Measurements from ENCODE around the gene FRAT1.
A peak's percentile ranks its signal among the peaks of the same experiment; 100 is the strongest.
"Not testable (repeated sequence)": the region's sequence is repeated elsewhere in the genome, so short reads cannot be mapped to it uniquely, and the experiment has no call there.

FRAT1 gene

GRCh38 chr10:97290576-97291356 lies 28.3 kb upstream of the FRAT1 start:
- H3K4me3 ChIP-seq (ENCODE audit: insufficient read depth, low read depth, low read length, poor library complexity, severe bottlenecking); H3K4me1 ChIP-seq (ENCODE audit: control insufficient read depth, insufficient read depth, low read length, poor library complexity, severe bottlenecking); H3K9me3 ChIP-seq (ENCODE audit: control insufficient read depth, low read length); H3K27me3 ChIP-seq (replicated peaks; ENCODE audit: control insufficient read depth, insufficient read depth, low read length, poor library complexity, severe bottlenecking); DNase-seq; H3K36me3 ChIP-seq (ENCODE audit: control insufficient read depth, insufficient read depth, low read length); H3K27ac ChIP-seq (ENCODE audit: insufficient read depth, low read length, poor library complexity, severe bottlenecking): not testable (repeated sequence)

- Histone ChIP-seq H3K4me1 (ENCODE audit: control insufficient read depth, insufficient read depth, low read length, poor library complexity, severe bottlenecking) (no peaks in the 10 kb centered on the region), H3K27me3 (replicated peaks; ENCODE audit: control insufficient read depth, insufficient read depth, low read length, poor library complexity, severe bottlenecking) (no peaks in the 10 kb centered on the region), H3K36me3 (ENCODE audit: control insufficient read depth, insufficient read depth, low read length) (peaks cover 7% of the 10 kb centered on the region), H3K4me3 (ENCODE audit: insufficient read depth, low read depth, low read length, poor library complexity, severe bottlenecking) (peak overlapping the region; percentile 93), H3K9me3 (ENCODE audit: control insufficient read depth, low read length) (no peaks in the 10 kb centered on the region), H3K27ac (ENCODE audit: insufficient read depth, low read length, poor library complexity, severe bottlenecking) (peak overlapping the region; percentile 70)
- DNase-seq: no peak
Measured at GRCh38 chr10:97291357-97292096, 27.5 kb upstream of the FRAT1 start.

GRCh38 chr10:97292097-97292861 lies 26.8 kb upstream of the FRAT1 start, which contains the start of gene ARHGAP19:
ARHGAP19 (minus strand) TSS chr10:97292637; CDS start chr10:97292627, 10 bp downstream.
- Histone ChIP-seq H3K36me3 (ENCODE audit: control insufficient read depth, insufficient read depth, low read length) (peaks cover 2% of the 10 kb centered on the region), H3K27ac (ENCODE audit: insufficient read depth, low read length, poor library complexity, severe bottlenecking) (peak within 1 kb of the TSS; percentile 70), H3K4me1 (ENCODE audit: control insufficient read depth, insufficient read depth, low read length, poor library complexity, severe bottlenecking) (no peaks in the 10 kb centered on the region), H3K4me3 (ENCODE audit: insufficient read depth, low read depth, low read length, poor library complexity, severe bottlenecking) (peak within 1 kb of the TSS; percentile 93), H3K9me3 (ENCODE audit: control insufficient read depth, low read length) (no peaks in the 10 kb centered on the region), H3K27me3 (replicated peaks; ENCODE audit: control insufficient read depth, insufficient read depth, low read length, poor library complexity, severe bottlenecking) (no peaks in the 10 kb centered on the region)
- peak; percentile 84 to 92 (median 90) for DNase-seq

GRCh38 chr10:97292862-97293198 lies 26.2 kb upstream of the FRAT1 start:
- Histone ChIP-seq H3K4me1 (ENCODE audit: control insufficient read depth, insufficient read depth, low read length, poor library complexity, severe bottlenecking) (no peaks in the 10 kb centered on the region), H3K36me3 (ENCODE audit: control insufficient read depth, insufficient read depth, low read length) (no peaks in the 10 kb centered on the region), H3K27ac (ENCODE audit: insufficient read depth, low read length, poor library complexity, severe bottlenecking) (no peak overlapping the region), H3K9me3 (ENCODE audit: control insufficient read depth, low read length) (no peaks in the 10 kb centered on the region), H3K4me3 (ENCODE audit: insufficient read depth, low read depth, low read length, poor library complexity, severe bottlenecking) (no peak overlapping the region), H3K27me3 (replicated peaks; ENCODE audit: control insufficient read depth, insufficient read depth, low read length, poor library complexity, severe bottlenecking) (no peaks in the 10 kb centered on the region)
- no peak for DNase-seq

- no peak overlapping the region for H3K4me3 ChIP-seq (ENCODE audit: insufficient read depth, low read depth, low read length, poor library complexity, severe bottlenecking)
- no peak overlapping the region for H3K27ac ChIP-seq (ENCODE audit: insufficient read depth, low read length, poor library complexity, severe bottlenecking)
- H3K27me3 ChIP-seq (replicated peaks; ENCODE audit: control insufficient read depth, insufficient read depth, low read length, poor library complexity, severe bottlenecking): no peaks in the 10 kb centered on the region
- DNase-seq: no peak
- H3K36me3 ChIP-seq (ENCODE audit: control insufficient read depth, insufficient read depth, low read length): no peaks in the 10 kb centered on the region
- H3K9me3 ChIP-seq (ENCODE audit: control insufficient read depth, low read length): no peaks in the 10 kb centered on the region
- H3K4me1 ChIP-seq (ENCODE audit: control insufficient read depth, insufficient read depth, low read length, poor library complexity, severe bottlenecking): no peaks in the 10 kb centered on the region
Measured at GRCh38 chr10:97297556-97298222, 21.4 kb upstream of the FRAT1 start.

- Histone ChIP-seq H3K27me3 (replicated peaks; ENCODE audit: control insufficient read depth, insufficient read depth, low read length, poor library complexity, severe bottlenecking) (no peaks in the 10 kb centered on the region), H3K4me3 (ENCODE audit: insufficient read depth, low read depth, low read length, poor library complexity, severe bottlenecking) (no peak overlapping the region), H3K4me1 (ENCODE audit: control insufficient read depth, insufficient read depth, low read length, poor library complexity, severe bottlenecking) (no peaks in the 10 kb centered on the region), H3K36me3 (ENCODE audit: control insufficient read depth, insufficient read depth, low read length) (no peaks in the 10 kb centered on the region), H3K27ac (ENCODE audit: insufficient read depth, low read length, poor library complexity, severe bottlenecking) (no peak overlapping the region), H3K9me3 (ENCODE audit: control insufficient read depth, low read length) (no peaks in the 10 kb centered on the region)
- no peak for DNase-seq
Measured at GRCh38 chr10:97298223-97298571, 20.9 kb upstream of the FRAT1 start.

GRCh38 chr10:97300980-97301379 lies 18.1 kb upstream of the FRAT1 start:
- Histone ChIP-seq H3K36me3 (ENCODE audit: control insufficient read depth, insufficient read depth, low read length) (no peaks in the 10 kb centered on the region), H3K9me3 (ENCODE audit: control insufficient read depth, low read length) (no peaks in the 10 kb centered on the region), H3K4me3 (ENCODE audit: insufficient read depth, low read depth, low read length, poor library complexity, severe bottlenecking) (no peak overlapping the region), H3K4me1 (ENCODE audit: control insufficient read depth, insufficient read depth, low read length, poor library complexity, severe bottlenecking) (no peaks in the 10 kb centered on the region), H3K27me3 (replicated peaks; ENCODE audit: control insufficient read depth, insufficient read depth, low read length, poor library complexity, severe bottlenecking) (no peaks in the 10 kb centered on the region), H3K27ac (ENCODE audit: insufficient read depth, low read length, poor library complexity, severe bottlenecking) (no peak overlapping the region)
- no peak for DNase-seq

GRCh38 chr10:97302088-97302791 lies 16.8 kb upstream of the FRAT1 start:
- Histone ChIP-seq H3K9me3 (ENCODE audit: control insufficient read depth, low read length) (no peaks in the 10 kb centered on the region), H3K36me3 (ENCODE audit: control insufficient read depth, insufficient read depth, low read length) (no peaks in the 10 kb centered on the region), H3K27ac (ENCODE audit: insufficient read depth, low read length, poor library complexity, severe bottlenecking) (no peak overlapping the region)

GRCh38 chr10:97307441-97307840 lies 11.6 kb upstream of the FRAT1 start:
- no peaks in the 10 kb centered on the region for H3K27me3 ChIP-seq (replicated peaks; ENCODE audit: control insufficient read depth, insufficient read depth, low read length, poor library complexity, severe bottlenecking)
- no peaks in the 10 kb centered on the region for H3K36me3 ChIP-seq (ENCODE audit: control insufficient read depth, insufficient read depth, low read length)
- no peaks in the 10 kb centered on the region for H3K9me3 ChIP-seq (ENCODE audit: control insufficient read depth, low read length)
- no peak overlapping the region for H3K27ac ChIP-seq (ENCODE audit: insufficient read depth, low read length, poor library complexity, severe bottlenecking)
- no peak overlapping the region for H3K4me3 ChIP-seq (ENCODE audit: insufficient read depth, low read depth, low read length, poor library complexity, severe bottlenecking)
- no peak for DNase-seq
- H3K4me1 ChIP-seq (ENCODE audit: control insufficient read depth, insufficient read depth, low read length, poor library complexity, severe bottlenecking): no peaks in the 10 kb centered on the region

More at GRCh38 chr10:97302088-97302791, 16.8 kb upstream of the FRAT1 start:
- Histone ChIP-seq H3K27me3 (replicated peaks; ENCODE audit: control insufficient read depth, insufficient read depth, low read length, poor library complexity, severe bottlenecking) (no peaks in the 10 kb centered on the region), H3K4me1 (ENCODE audit: control insufficient read depth, insufficient read depth, low read length, poor library complexity, severe bottlenecking) (no peaks in the 10 kb centered on the region), H3K4me3 (ENCODE audit: insufficient read depth, low read depth, low read length, poor library complexity, severe bottlenecking) (no peak overlapping the region)
- DNase-seq: no peak
